Measurements from ENCODE around the gene HEATR5B.

Gene HEATR5B

GRCh38 chr2:37083873-37084794 lies at the start of gene HEATR5B, which contains the start of gene GPATCH11:
HEATR5B (minus strand) TSS chr2:37084372; CDS start chr2:37083414, 958 bp downstream.
GPATCH11 (plus strand) TSS chr2:37084518; CDS start chr2:37088382, 3,864 bp downstream.
- Mint-ChIP-seq H3K27ac (no peak within 1 kb of the TSS), H3K4me1 (peaks cover 7% of the 10 kb centered on the region), H3K9me3 (no peaks in the 10 kb centered on the region), H3K27me3 (no peaks in the 10 kb centered on the region), H3K4me3 (no peak within 1 kb of the TSS)
- peak; percentile 89 to 93 for DNase-seq
- ATAC-seq = peak; percentile 90

DNA sequence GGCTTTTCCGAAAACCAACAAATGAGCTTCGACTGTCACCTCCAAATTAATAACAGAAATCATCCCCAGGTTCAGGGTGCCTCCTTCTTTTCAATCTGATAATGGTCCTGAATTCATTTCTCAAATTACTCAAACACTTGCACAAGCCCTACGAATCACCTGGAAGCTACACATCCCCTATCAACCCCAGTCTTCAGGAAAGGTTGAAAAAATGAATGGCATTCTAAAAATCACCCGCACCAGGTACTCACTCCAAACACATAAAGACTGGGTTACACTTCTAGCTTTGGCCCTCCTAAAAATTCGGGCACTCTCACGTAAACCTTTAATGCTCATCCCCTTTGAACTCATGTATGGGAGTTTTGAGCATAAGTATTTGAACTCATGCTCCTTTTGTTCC lies 48.7 kb upstream of the HEATR5B start:
- DNase-seq = no peak
- H3K4me1 Mint-ChIP-seq = no peaks in the 10 kb centered on the region
- no peaks in the 10 kb centered on the region for H3K27me3 Mint-ChIP-seq

DNA sequence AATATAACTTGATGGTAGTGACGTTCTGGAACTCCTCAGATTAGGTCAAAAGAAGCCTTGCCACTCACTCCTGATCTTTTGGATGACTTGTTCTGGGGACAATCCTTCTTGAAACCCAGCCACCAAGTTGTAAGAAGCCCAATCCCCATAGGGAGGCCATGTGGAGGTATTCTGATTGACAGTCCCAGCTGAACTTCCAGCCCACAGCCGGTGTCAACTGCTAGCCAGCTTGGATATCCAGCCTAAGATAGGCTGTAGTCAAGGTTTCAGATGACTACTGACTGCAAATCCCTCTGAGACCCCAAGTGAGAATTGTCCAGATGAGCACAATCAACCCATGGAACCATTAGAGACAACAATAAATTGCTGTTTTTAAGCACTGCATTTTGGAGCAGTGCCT lies 41.2 kb upstream of the HEATR5B start:
- Mint-ChIP-seq H3K4me3 (no peak overlapping the region), H3K9me3 (peaks cover 0 to 8% of the 10 kb centered on the region in 2 donors), H3K27me3 (no peaks in the 10 kb centered on the region), H3K27ac (no peak overlapping the region), H3K4me1 (no peaks in the 10 kb centered on the region)
- no peak for DNase-seq
- no peak for ATAC-seq

More for the DNA sequence above, 48.7 kb upstream of the HEATR5B start:
- Mint-ChIP-seq H3K27ac (no peak overlapping the region), H3K9me3 (peaks cover 0 to 8% of the 10 kb centered on the region in 2 donors), H3K4me3 (no peak overlapping the region)
- no peak for ATAC-seq

DNA sequence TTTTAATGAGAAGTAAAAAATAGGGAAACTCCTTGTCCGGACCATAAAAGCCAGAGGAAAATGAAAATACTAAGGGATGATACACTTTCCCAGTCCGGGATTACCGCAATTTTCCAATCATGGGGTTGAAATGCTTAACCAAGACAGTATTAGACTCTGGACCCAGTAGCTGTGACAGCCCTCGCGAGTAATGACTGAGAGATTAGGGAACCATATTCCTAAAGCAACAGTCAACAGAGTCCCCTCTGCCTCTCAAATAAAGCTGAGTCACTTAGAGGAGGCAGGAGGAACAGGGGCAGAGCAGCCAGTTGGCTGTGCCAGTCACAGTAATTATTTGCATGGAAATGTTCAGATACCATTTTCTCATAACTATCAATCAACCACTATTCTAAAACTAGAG lies 35.0 kb upstream of the HEATR5B start:
- ATAC-seq (no peak), DNase-seq (no peak)
- H3K27me3 Mint-ChIP-seq = no peaks in the 10 kb centered on the region
- H3K4me3 Mint-ChIP-seq = no peak overlapping the region
- H3K27ac Mint-ChIP-seq = no peak overlapping the region
- no peaks in the 10 kb centered on the region for H3K9me3 Mint-ChIP-seq
- H3K4me1 Mint-ChIP-seq = no peaks in the 10 kb centered on the region

- no peak for DNase-seq
- no peaks in the 10 kb centered on the region for H3K9me3 Mint-ChIP-seq
- H3K4me3 Mint-ChIP-seq = no peak overlapping the region
- H3K27ac Mint-ChIP-seq = no peak overlapping the region
- no peaks in the 10 kb centered on the region for H3K4me1 Mint-ChIP-seq
- ATAC-seq = no peak
- no peaks in the 10 kb centered on the region for H3K27me3 Mint-ChIP-seq
These were observed 33.4 kb upstream of the HEATR5B start for GRCh38 chr2:37117566-37117965.

DNA sequence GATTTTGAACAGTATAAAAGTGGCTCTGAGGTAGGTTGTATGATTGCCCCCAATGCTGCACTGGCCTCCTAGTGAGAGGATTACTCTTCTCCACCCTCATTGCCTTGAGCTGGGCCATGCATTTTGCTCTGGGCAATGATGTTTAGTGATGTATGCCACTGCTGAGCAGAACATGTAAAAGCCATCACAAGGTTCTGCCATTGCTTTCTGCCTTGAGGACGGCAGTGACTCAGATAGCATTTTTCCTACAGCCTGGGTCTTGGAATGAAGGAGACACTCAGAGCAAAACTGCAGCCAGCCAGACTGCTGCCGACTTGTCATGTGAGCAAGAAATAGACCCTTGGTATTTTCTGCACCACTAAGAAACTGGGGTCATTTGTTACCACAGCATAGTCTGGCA lies 27.8 kb upstream of the HEATR5B start:
- no peak for ATAC-seq
- H3K27me3 Mint-ChIP-seq = no peaks in the 10 kb centered on the region
- H3K4me3 Mint-ChIP-seq = no peak overlapping the region
- H3K4me1 Mint-ChIP-seq = no peaks in the 10 kb centered on the region
- H3K9me3 Mint-ChIP-seq = no peaks in the 10 kb centered on the region
- DNase-seq = no peak
- no peak overlapping the region for H3K27ac Mint-ChIP-seq

DNA sequence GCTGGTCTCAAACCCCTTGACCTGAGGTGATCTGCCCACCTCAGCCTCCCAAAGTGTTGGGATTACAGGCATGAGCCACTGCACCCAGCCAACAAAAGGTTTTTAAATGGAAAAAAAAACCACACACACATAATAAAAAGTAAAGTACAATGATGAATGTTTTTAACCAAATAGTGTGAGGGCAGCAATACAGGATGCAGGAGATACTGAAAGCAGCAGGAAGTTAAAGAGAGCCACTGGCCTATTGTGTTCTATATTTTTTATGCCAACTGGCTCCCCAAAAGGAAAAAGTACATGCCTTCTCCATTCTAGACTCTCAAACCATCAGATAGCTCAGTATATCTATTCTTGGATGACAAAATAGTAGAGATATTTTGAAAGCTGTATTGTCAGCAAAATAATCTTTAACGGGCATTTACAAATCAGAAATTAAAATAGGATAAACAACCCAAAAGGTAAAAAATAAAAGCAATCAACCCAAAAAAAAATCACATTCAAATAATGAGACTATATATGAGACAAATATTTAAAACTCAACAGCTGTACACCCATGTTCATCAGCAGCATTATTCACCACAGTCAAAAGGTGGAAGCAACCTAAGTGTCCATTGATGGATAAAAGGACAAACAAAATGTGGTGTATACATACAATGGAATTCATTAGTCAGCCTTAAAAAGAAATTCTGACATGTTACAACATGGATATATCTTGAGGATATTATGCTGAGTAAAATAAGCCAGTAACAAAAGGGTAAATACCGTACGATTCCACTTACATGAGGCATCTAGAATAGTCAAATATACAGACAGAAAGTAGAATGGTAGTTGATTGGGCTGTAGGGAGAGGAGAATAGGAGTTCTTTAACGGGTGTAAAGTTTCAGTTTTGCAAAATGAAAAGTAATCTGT lies 26.4 kb upstream of the HEATR5B start:
- no peaks in the 10 kb centered on the region for H3K9me3 Mint-ChIP-seq
- H3K27ac Mint-ChIP-seq = no peak overlapping the region
- H3K4me3 Mint-ChIP-seq = no peak overlapping the region
- no peaks in the 10 kb centered on the region for H3K27me3 Mint-ChIP-seq
- no peak for ATAC-seq
- DNase-seq = no peak
- H3K4me1 Mint-ChIP-seq = no peaks in the 10 kb centered on the region

DNA sequence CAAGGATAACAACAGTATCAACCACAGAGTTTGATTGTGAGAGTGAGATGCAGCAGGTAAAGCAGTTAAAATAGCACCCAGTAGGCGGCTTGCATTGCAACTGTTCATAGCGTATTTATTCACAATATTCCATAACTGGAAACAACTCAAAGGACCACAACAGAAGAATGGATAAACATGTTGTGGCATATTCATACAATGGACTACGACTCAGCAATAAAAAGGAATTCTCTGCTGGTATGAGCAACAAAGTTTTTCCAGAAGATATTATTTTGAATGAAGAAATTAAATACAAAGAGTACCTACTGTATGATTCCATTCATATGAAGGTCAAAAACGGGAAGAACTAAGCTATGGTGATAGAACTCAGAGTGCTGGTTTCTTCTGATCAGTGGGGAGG lies 25.4 kb upstream of the HEATR5B start:
- DNase-seq (no peak), ATAC-seq (no peak)
- Mint-ChIP-seq H3K4me1 (no peaks in the 10 kb centered on the region), H3K27ac (no peak overlapping the region), H3K9me3 (no peaks in the 10 kb centered on the region), H3K4me3 (no peak overlapping the region), H3K27me3 (no peaks in the 10 kb centered on the region)

DNA sequence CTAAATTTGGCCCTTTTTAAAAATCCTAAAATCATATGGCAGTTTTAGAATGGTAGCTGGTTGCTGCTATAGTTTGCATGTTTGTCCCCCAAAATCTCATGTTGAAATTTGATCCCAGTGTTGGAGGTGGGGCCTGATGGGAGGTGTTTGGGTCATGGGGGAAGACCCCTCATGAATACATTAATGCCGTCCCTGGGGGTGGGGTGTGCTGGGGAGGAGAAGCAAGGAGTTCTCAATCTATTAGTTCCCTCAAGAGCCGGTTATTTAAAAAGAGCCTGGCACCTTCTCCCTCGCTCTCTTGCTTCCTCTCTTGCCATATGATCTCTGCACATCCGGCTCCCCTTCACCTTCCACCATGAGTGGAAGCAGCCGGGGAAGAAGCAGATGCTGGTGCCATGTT lies 21.0 kb upstream of the HEATR5B start:
- Mint-ChIP-seq H3K27ac (no peak overlapping the region), H3K4me3 (no peak overlapping the region), H3K27me3 (no peaks in the 10 kb centered on the region), H3K4me1 (no peaks in the 10 kb centered on the region), H3K9me3 (no peaks in the 10 kb centered on the region)
- DNase-seq (no peak), ATAC-seq (no peak)

DNA sequence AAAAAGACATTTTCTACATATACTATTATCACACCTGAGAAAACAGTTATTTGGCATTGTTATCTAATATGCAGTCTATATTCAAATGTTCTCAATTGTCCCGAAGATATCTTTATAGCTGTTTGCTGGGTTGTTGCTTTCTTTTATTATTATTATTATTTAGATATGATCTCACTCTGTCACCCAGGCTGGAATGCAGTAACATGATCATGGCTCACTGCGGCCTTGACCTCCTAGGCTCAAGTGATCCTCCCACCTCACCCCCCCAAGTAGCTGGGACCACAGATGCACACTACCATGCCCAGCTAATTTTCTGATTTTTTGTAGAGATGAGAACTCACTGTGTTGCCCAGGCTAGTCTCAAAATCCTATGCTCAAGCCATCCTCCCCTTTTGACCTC lies 20.0 kb upstream of the HEATR5B start:
- Mint-ChIP-seq H3K4me3 (no peak overlapping the region), H3K27me3 (no peaks in the 10 kb centered on the region), H3K4me1 (no peaks in the 10 kb centered on the region), H3K9me3 (no peaks in the 10 kb centered on the region), H3K27ac (no peak overlapping the region)
- ATAC-seq (no peak), DNase-seq (no peak)

GRCh38 chr2:37102588-37102987 lies 18.4 kb upstream of the HEATR5B start:
- H3K27ac Mint-ChIP-seq = no peak overlapping the region
- ATAC-seq = no peak
- H3K9me3 Mint-ChIP-seq = no peaks in the 10 kb centered on the region
- no peak for DNase-seq
- H3K27me3 Mint-ChIP-seq = no peaks in the 10 kb centered on the region
- H3K4me3 Mint-ChIP-seq = no peak overlapping the region
- H3K4me1 Mint-ChIP-seq = no peaks in the 10 kb centered on the region

GRCh38 chr2:37100054-37100453 lies 15.9 kb upstream of the HEATR5B start:
- no peak for ATAC-seq
- no peak for DNase-seq
- Mint-ChIP-seq H3K4me1 (no peaks in the 10 kb centered on the region), H3K4me3 (no peak overlapping the region), H3K27ac (peak overlapping the region in 1 of 2 donors; percentile 36), H3K27me3 (no peaks in the 10 kb centered on the region), H3K9me3 (no peaks in the 10 kb centered on the region)

DNA sequence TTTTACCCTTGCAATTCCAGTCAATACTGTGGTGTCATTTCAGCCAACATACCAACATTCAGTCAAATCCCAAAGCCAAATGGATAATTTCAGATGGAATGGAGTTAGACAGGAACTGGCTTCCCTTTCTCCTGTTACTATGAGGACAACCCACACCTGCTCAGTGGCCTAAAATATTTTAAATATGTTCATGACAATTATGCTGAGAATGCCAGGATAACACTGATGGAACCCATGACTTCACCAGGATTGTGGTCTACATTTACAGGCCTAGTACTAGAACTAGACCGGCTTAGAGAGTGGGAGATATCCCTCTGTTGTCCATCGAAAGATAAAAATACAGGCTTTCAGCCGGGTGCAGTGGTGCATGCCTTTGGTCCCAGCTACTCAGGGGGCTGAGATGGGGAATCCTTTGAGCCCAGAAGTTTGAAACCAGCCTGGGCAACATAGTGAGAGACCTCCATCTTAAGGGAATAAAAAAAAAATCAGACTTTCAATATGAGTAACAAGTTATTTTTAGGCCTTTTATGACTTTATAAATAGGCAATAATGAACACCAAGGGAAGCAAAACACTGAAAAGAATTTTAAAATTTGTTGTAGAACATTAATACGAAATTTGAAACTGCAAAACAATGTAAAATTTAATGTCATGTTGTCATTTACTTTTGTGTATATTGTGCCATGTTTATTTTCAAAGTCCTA lies 14.4 kb upstream of the HEATR5B start:
- Mint-ChIP-seq H3K9me3 (no peaks in the 10 kb centered on the region), H3K27ac (no peak overlapping the region), H3K4me3 (no peak overlapping the region), H3K27me3 (no peaks in the 10 kb centered on the region), H3K4me1 (no peaks in the 10 kb centered on the region)
- no peak for ATAC-seq
- DNase-seq = no peak

- no peaks in the 10 kb centered on the region for H3K27me3 Mint-ChIP-seq
- no peaks in the 10 kb centered on the region for H3K4me1 Mint-ChIP-seq
- no peaks in the 10 kb centered on the region for H3K9me3 Mint-ChIP-seq
- DNase-seq (no peak), ATAC-seq (no peak)
- peak overlapping the region in 1 of 2 donors; percentile 60 for H3K27ac Mint-ChIP-seq
- H3K4me3 Mint-ChIP-seq = no peak overlapping the region
These were observed 12.4 kb upstream of the HEATR5B start for GRCh38 chr2:37096568-37096967.

GRCh38 chr2:37091873-37092272 lies 7.7 kb upstream of the HEATR5B start:
- Mint-ChIP-seq H3K4me1 (peaks cover 7% of the 10 kb centered on the region), H3K27ac (no peak overlapping the region), H3K4me3 (no peak overlapping the region)

More at GRCh38 chr2:37091873-37092272, 7.7 kb upstream of the HEATR5B start:
- no peaks in the 10 kb centered on the region for H3K27me3 Mint-ChIP-seq
- DNase-seq (no peak), ATAC-seq (no peak)
- no peaks in the 10 kb centered on the region for H3K9me3 Mint-ChIP-seq

Measured in stimulated activated naive CD8-positive, alpha-beta T cell treated with anti-CD3 and anti-CD28 coated beads, Interleukin-15, amount 100 ng/mL, for 72 hours (primary cell).